SKM-1 treated with dmso at 0.1 percent for 144 hours (cell line): Measurements from ENCODE around the gene NR3C1.
"Not testable (repeated sequence)": the region's sequence is repeated elsewhere in the genome, so short reads cannot be mapped to it uniquely, and the experiment has no call there.

ENCODE experiments used
- DNase-seq: peaks from one replicate; lab custom pipeline; 2025; ENCODE audit not compliant: unreplicated experiment; lab: John Stamatoyannopoulos, UW

The NR3C1 gene

GRCh38 chr5:143340891-143341685 is 62.4 kb downstream of the NR3C1 start:
- DNase-seq, result no peak

- no peak for DNase-seq
Observed at GRCh38 chr5:143338658-143339366, 64.7 kb downstream of the NR3C1 start.

- no peak for DNase-seq
Observed at GRCh38 chr5:143337946-143338345, 65.5 kb downstream of the NR3C1 start.

GRCh38 chr5:143336485-143336884 is 67.0 kb downstream of the NR3C1 start:
- DNase-seq, result no peak

GRCh38 chr5:143334903-143335302 is 68.6 kb downstream of the NR3C1 start:
- no peak for DNase-seq

GRCh38 chr5:143334380-143334779 is 69.1 kb downstream of the NR3C1 start:
- not testable (repeated sequence) for DNase-seq

GRCh38 chr5:143331956-143332355 is 71.5 kb downstream of the NR3C1 start:
- DNase-seq, result no peak

GRCh38 chr5:143329843-143330242 is 73.6 kb downstream of the NR3C1 start:
- no peak for DNase-seq

- DNase-seq, result no peak
Observed at GRCh38 chr5:143328589-143329220, 74.8 kb downstream of the NR3C1 start.

GRCh38 chr5:143325086-143325485 is 78.4 kb downstream of the NR3C1 start:
- DNase-seq, result not testable (repeated sequence)

GRCh38 chr5:143322931-143323630 is 80.4 kb downstream of the NR3C1 start:
- not testable (repeated sequence) for DNase-seq

- DNase-seq, result no peak
Observed at GRCh38 chr5:143322176-143322575, 81.3 kb downstream of the NR3C1 start.

GRCh38 chr5:143319437-143320227 is 83.9 kb downstream of the NR3C1 start:
- DNase-seq, result no peak

- no peak for DNase-seq
Observed at GRCh38 chr5:143318833-143319232, 84.7 kb downstream of the NR3C1 start.

- DNase-seq, result no peak
Observed at GRCh38 chr5:143318270-143318669, 85.2 kb downstream of the NR3C1 start.

GRCh38 chr5:143316844-143317631 is 86.4 kb downstream of the NR3C1 start:
- no peak for DNase-seq

- no peak for DNase-seq
Observed at GRCh38 chr5:143316337-143316736, 87.1 kb downstream of the NR3C1 start.

GRCh38 chr5:143315929-143316328 is 87.6 kb downstream of the NR3C1 start:
- no peak for DNase-seq

GRCh38 chr5:143315214-143315613 is 88.3 kb downstream of the NR3C1 start:
- DNase-seq, result no peak

- no peak for DNase-seq
Observed at GRCh38 chr5:143314659-143315058, 88.8 kb downstream of the NR3C1 start.
